ENCODE data around the gene HIVEP1. TPM values are rescaled to one million over a fixed set of nuclear protein-coding genes. Genes with fewer than 3 reads are reported as not detected.

Gene HIVEP1
- total RNA-seq, 2 donors from 2014 or later = 33.6 to 35.1 TPM

DNA sequence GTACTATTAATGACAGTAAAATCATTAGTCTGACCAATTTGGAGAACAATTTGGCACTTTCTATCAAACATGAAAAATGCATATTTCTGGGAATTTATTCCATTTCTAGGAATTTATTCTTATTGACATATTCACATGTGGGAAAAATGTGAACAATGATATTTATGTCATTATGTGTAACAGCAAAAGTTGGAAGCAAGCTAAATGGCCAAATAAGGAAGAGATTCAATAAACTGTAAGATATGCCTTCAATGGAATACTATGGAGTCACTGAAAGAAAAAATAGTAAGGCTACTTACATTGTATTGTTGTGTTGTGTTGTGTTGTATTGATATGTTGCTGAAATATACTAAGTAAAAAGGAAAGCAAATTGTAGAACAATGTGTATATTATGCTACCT, 177.5 kb downstream of the HIVEP1 start:
- Histone ChIP-seq H3K9me3 (ENCODE audit: control insufficient read depth, low read length) (no peaks in the 10 kb centered on the region), H3K27ac (ENCODE audit: low read depth, low read length) (no peak overlapping the region), H3K4me1 (ENCODE audit: control insufficient read depth, insufficient read depth, low read length) (no peaks in the 10 kb centered on the region), H3K9ac (ENCODE audit: extremely low read depth, low read length, poor library complexity, severe bottlenecking) (no peak overlapping the region), H3K27me3 (ENCODE audit: control insufficient read depth, insufficient read depth, low read length, poor library complexity, severe bottlenecking) (no peaks in the 10 kb centered on the region), H3K36me3 (ENCODE audit: control insufficient read depth, insufficient read depth, low read length) (no peaks in the 10 kb centered on the region), H3K4me3 (ENCODE audit: low read length) (no peak overlapping the region)
- no peaks in the 10 kb centered on the region for H3K27me3 Mint-ChIP-seq (ENCODE audit: insufficient read depth)
- H3K4me1 Mint-ChIP-seq = no peaks in the 10 kb centered on the region
- no peak for TF ChIP-seq CTCF (conservative IDR thresholded peaks at IDR 0.05)
- H3K4me3 Mint-ChIP-seq = no peak overlapping the region
- H3K27ac Mint-ChIP-seq = no peak overlapping the region
- no peaks in the 10 kb centered on the region for H3K9me3 Mint-ChIP-seq
- no peak for DNase-seq
- H3K36me3 Mint-ChIP-seq (ENCODE audit: low read depth) = no peaks in the 10 kb centered on the region

GRCh38 chr6:12190252-12190651, 178.1 kb downstream of the HIVEP1 start:
- Mint-ChIP-seq H3K9me3 (no peaks in the 10 kb centered on the region), H3K27ac (no peak overlapping the region)

DNA sequence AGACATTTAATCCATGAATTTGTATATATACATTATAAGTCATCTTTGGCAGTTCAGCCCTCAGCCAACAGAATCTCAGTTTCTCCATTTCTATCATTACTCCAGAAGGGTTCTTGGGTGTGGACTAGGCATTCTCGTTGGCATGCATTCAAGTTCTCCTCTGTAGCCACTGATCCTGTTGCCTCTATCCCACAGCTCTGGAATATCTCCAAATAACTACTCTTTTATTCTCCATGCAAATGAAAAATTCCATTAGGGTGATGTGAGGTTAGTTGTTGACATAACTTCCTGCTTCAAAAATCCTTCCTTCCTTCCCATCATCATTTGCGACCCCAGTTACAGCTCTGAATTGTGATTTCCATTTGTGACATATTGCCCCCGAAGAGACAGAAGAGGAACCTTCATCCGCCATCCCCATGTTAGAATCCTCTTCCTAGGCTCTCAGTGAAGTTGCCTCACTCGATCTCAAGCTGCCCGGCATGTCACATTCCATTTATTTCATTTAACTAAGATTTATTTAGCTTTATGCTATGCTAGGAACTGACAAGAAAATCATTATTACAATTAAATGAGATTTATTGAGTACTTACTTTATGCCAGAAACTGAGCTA, 184.3 kb downstream of the HIVEP1 start:
- H3K36me3 ChIP-seq (ENCODE audit: control insufficient read depth, insufficient read depth, low read length) = no peaks in the 10 kb centered on the region
- no peaks in the 10 kb centered on the region for H3K27me3 ChIP-seq (ENCODE audit: control insufficient read depth, insufficient read depth, low read length, poor library complexity, severe bottlenecking)
- Mint-ChIP-seq H3K27ac (no peak overlapping the region), H3K9me3 (no peaks in the 10 kb centered on the region), H3K4me1 (no peaks in the 10 kb centered on the region), H3K36me3 (ENCODE audit: low read depth) (no peaks in the 10 kb centered on the region), H3K27me3 (ENCODE audit: insufficient read depth) (no peaks in the 10 kb centered on the region), H3K4me3 (no peak overlapping the region)
- no peak for DNase-seq
- H3K4me3 ChIP-seq (ENCODE audit: low read length) = no peak overlapping the region
- no peak overlapping the region for H3K27ac ChIP-seq (ENCODE audit: low read depth, low read length)
- no peaks in the 10 kb centered on the region for H3K4me1 ChIP-seq (ENCODE audit: control insufficient read depth, insufficient read depth, low read length)
- no peak overlapping the region for H3K9ac ChIP-seq (ENCODE audit: extremely low read depth, low read length, poor library complexity, severe bottlenecking)
- WGBS, 2 experiments (ENCODE audit: insufficient coverage in 1 of 2, insufficient read length in 1 of 2) = 93 to 100% methylated on average over 2 to 6 of the region's 6 CpGs
- no peaks in the 10 kb centered on the region for H3K9me3 ChIP-seq (ENCODE audit: control insufficient read depth, low read length)
- TF ChIP-seq CTCF (conservative IDR thresholded peaks at IDR 0.05) = no peak

More at GRCh38 chr6:12190252-12190651, 178.1 kb downstream of the HIVEP1 start:
- DNase-seq = no peak
- Mint-ChIP-seq H3K4me3 (no peak overlapping the region), H3K36me3 (ENCODE audit: low read depth) (no peaks in the 10 kb centered on the region), H3K4me1 (no peaks in the 10 kb centered on the region), H3K27me3 (ENCODE audit: insufficient read depth) (no peaks in the 10 kb centered on the region)
- no peaks in the 10 kb centered on the region for H3K4me1 ChIP-seq (ENCODE audit: control insufficient read depth, insufficient read depth, low read length)
- no peak overlapping the region for H3K9ac ChIP-seq (ENCODE audit: extremely low read depth, low read length, poor library complexity, severe bottlenecking)
- no peaks in the 10 kb centered on the region for H3K27me3 ChIP-seq (ENCODE audit: control insufficient read depth, insufficient read depth, low read length, poor library complexity, severe bottlenecking)
- H3K27ac ChIP-seq (ENCODE audit: low read depth, low read length) = no peak overlapping the region
- H3K9me3 ChIP-seq (ENCODE audit: control insufficient read depth, low read length) = no peaks in the 10 kb centered on the region
- TF ChIP-seq CTCF (conservative IDR thresholded peaks at IDR 0.05) = no peak
- H3K4me3 ChIP-seq (ENCODE audit: low read length) = no peak overlapping the region
- 82 to 85% methylated on average over 7 of the region's 7 CpGs for WGBS, 2 experiments (ENCODE audit: insufficient coverage in 1 of 2, insufficient read length in 1 of 2)
- H3K36me3 ChIP-seq (ENCODE audit: control insufficient read depth, insufficient read depth, low read length) = no peaks in the 10 kb centered on the region

All from endodermal cell (in vitro differentiated cells).